ENCODE measurements around the gene NXT1. TPM values are rescaled to one million over a fixed set of nuclear protein-coding genes. Genes with fewer than 3 reads are reported as not detected.
"Not testable (repeated sequence)": the region's sequence is repeated elsewhere in the genome, so short reads cannot be mapped to it uniquely, and the experiment has no call there.

The NXT1 gene
- polyA plus RNA-seq, 1 donor, result 11.1 TPM

- no peak for DNase-seq
These were observed 18.9 kb upstream of the NXT1 start for GRCh38 chr20:23331450-23332350.

GRCh38 chr20:23332467-23332866 is 18.1 kb upstream of the NXT1 start:
- no peak for DNase-seq

- DNase-seq, result no peak
These were observed 16.5 kb upstream of the NXT1 start for GRCh38 chr20:23334111-23334510.

GRCh38 chr20:23335521-23335920 is 15.1 kb upstream of the NXT1 start:
- no peak for DNase-seq

- no peak for DNase-seq
These were observed 14.1 kb upstream of the NXT1 start for GRCh38 chr20:23336476-23336875.

- no peak for DNase-seq
These were observed 13.3 kb upstream of the NXT1 start for GRCh38 chr20:23337312-23337711.

GRCh38 chr20:23339986-23340385 is 10.6 kb upstream of the NXT1 start:
- no peak for DNase-seq

GRCh38 chr20:23340524-23340923 is 10.1 kb upstream of the NXT1 start:
- peak; percentile 58 for DNase-seq

DNA sequence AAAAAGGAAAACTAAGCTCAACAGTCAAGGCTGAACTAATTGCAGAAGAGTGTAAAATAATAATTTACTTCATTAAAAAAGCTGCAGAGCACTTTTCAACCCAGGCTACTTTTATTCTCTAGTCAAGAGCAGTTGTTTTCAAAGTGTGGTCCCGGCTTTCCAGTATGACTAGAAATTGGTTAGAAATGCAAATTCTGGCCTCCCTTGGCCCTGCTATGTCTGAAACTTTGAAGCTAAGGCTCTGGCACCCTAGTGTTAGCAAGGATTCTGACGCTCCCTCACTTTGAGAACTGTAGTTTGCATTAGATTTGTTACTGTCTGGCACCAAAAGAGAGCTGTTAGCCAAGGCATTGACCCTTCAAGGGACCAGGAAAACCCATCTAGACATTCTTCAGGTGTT is 9.5 kb upstream of the NXT1 start:
- no peak for DNase-seq

DNA sequence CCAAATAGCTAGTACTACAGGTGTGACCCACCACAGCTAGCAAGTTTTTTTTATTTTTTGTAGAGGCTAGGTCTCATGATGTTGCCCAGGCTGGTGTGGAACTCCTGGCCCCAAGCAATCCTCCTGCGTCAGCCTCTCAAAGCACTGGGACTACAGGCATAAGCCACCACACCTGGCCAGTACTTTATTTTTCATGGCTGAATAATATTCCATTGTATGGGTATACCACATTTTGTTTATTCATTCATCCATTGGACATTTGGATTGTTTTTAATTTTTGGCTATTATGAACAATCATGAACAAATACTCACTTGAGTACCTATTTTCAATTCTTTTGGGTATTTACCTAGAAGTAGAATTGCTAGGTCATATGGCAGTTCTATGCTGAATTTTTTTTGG is 7.0 kb upstream of the NXT1 start:
- no peak for DNase-seq

GRCh38 chr20:23344336-23344735 is 6.3 kb upstream of the NXT1 start:
- no peak for DNase-seq

GRCh38 chr20:23346002-23346401 is 4.6 kb upstream of the NXT1 start:
- DNase-seq, result no peak

DNA sequence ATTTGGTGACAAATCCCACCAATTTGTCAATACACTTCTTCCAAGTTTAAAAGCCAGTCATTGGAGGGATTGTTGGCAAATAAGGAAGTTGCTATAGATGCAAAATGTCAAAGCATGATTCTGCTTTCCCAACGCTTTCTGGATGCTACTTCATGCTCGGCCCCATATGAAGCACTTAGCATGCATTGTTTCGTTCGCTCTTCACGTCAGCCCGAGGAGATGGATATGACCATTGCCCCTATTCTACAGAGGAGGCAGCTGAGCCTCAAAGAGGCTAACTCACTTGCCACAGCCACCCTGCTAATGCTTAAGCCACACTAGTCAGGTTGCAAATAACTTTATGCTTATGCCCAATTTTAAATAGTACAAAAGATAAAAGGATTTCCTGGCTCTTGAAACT is 2.8 kb upstream of the NXT1 start:
- no peak for DNase-seq

GRCh38 chr20:23348510-23348909 is 2.1 kb upstream of the NXT1 start:
- not testable (repeated sequence) for DNase-seq

DNA sequence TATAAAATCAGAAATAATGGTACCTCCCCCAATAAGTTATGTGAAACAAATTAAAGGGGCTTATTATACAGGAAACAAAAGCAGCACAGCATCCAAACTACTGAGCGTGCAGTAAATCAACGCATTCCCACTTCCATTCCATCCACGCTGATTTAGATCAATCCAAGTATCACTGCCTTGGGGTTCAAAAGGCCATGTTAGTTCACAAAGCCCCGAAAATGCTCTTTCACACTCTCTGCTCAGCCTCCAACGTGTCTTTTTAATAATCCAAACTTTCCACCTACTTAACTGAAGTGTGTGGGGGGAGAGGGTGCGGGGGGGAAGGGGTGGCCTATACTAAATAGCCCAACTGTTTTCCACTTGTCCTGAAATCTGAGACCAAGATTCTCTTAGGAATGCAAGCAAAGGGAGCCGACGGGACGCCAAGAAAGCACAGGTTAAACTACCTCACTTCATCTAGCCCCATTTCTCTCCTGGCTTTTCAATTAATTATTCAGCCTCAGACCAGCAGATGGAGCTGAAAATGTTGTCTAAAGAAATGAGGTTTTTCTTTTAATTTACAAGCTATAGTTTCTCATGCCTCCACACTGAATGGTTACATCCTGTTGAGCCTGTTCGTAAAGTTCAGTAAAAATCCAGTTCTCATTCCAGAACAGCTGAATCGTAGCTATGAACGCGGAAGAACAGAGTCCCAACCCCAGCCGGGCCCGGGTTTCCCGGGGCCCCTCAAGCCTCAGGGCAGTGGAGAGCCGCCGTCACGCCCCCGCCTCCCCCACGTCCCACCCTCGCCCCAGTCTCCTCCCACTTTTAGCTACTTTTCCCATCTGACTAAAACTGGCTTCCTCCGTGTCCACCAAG is 1.0 kb upstream of the NXT1 start:
- DNase-seq, result no peak

GRCh38 chr20:23350904-23351838 is 580 bp downstream of the NXT1 start:
- peak; percentile 57 for DNase-seq

DNA sequence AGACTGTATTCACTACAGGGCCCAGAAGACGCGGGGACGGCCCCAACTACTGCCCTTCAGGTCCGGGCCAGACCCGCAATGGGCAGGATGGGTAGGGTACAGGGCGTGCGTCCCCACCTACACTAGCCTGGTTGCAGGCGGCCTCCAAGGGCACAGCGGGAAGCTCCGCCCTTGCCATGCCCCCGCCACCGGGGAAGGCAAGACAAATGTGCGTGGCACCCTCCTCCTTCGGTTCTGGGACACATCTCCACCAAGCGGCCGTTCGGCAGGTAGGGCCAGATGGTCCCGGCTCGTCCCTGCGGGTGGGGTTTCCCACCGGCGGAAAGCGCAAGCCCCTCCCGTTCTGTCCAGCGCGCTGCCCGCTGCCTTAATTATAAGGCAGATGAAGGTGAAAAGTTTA is 5.6 kb downstream of the NXT1 start:
- no peak for DNase-seq

DNA sequence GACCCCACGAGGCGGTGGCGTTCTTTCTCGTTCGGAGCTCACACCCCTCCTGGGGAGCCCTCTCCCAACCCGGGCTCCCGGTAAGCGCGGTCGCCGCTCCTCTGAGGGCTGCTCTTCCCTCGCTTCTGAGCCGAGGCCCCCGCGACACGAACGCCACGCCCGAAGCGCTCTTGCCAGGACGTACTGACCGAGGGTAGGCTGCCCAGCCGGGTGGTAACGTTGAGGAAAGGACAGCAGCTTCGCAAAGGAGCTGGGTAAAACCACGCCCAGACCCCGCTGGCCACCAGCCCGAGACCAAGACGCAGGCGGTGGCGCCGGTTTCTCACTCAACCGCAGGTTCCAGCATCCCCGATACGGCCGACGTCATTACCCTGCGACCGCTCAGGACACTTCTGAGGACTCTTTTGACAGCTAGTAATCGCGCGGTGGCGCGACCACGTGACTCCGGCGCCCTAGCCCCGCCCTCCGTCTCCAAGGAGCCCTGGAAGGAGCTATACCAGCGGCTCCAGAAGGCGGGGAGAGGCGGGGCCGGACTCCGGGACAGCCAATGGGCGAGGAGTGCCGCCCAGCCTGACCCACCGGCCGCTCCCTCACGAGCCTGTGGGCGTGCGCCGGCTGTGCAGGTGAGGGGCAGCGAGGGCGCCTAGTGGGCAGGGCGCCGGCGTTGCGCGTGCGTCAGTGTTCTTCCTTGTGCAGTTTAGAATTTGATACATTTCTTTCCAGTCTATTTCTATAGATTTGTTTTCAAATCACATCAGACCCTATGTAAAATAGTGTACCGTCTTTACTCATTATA is 7.4 kb downstream of the NXT1 start:
- peak; percentile 99 for DNase-seq

DNA sequence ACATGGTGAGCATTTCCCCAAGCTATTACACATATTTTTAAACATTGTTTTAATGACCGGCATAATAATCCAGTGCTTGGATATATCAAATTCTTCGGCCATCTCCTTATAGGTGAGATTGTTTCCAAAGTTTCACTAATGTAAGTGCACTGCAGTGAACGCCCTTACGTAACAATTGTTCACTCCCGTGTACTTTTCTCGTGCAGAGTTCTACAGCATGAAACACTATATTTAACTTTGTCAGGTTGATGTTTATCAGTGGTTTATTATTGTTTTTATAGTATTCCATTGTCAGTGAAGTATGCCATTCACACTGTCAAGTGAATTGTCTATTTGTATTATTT is 7.9 kb downstream of the NXT1 start:
- no peak for DNase-seq

- no peak for DNase-seq
These were observed 8.5 kb downstream of the NXT1 start for GRCh38 chr20:23358923-23359593.

DNA sequence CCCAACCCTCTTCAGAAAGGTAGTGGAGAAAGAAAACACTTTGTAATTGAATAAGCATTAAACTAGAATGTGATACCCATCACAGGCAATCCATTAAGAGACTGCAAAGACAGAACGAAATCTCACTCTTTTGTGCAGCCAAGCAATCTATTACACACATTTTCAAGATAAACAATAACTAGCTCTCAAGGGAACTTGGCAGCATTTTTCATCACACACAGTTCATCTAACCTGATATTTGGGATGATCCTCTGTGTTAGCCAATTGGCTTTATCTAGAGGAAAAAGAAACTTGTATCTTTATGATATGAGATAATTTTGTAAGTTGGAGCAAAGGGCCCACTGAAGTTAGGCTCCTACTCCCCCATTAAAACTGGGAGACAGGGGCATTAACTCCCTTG is 9.9 kb downstream of the NXT1 start:
- DNase-seq, result no peak

Data from hindlimb muscle (tissue), 1 donor.